HCT116 (cell line): ENCODE measurements around the gene DPH1. TPM values are rescaled to one million over a fixed set of nuclear protein-coding genes. Genes with fewer than 3 reads are reported as not detected.

Source experiments
- ATAC-seq: fragments of 200-7000 bp; cut with Tn5 transposase; 2 replicates; pipeline ENCODE4 v1.9.1; 2020; ENCODE audit warnings: mild to moderate bottlenecking, moderate library complexity
- BruUV-seq: library from RNA; stranded (reverse); fragments of 400-500 nt; replicated peaks from 2 replicates; lab custom pipeline; 2021; lab: Mats Ljungman, UMichigan
- CTCF ChIA-PET: fragments of 300-600 bp; sonication (Branson Sonifier 250); formaldehyde crosslinking; loops from one replicate; lab custom pipeline; 2021; ENCODE audit warnings: antibody characterized with exemption; lab: Charles Lee
- POLR2A ChIA-PET: fragments of 300-600, 350-600 bp; sonication (Branson Sonifier 250); formaldehyde crosslinking; loops from one replicate; lab custom pipeline; 2021; ENCODE audit warnings: antibody characterized with exemption; lab: Charles Lee
- RAD21 ChIA-PET, 2 experiments: fragments of 300-600 bp; sonication (Branson Sonifier 250); formaldehyde crosslinking; loops; one replicate each; lab custom pipeline; 2023; ENCODE audit warnings: low total read pairs in 2 of 2; ENCODE audit not compliant: uncharacterized antibody in 2 of 2, unreplicated experiment in 2 of 2, low non-redundant PET in 1 of 2; lab: Charles Lee
- DNase-seq: peaks from one replicate; pipeline ENCODE4 v3.0.0-alpha.2; 2010; ENCODE audit warnings: low read depth, low spot score
- H2AFZ ChIP-seq: fragments of 200-600 bp; shearing (Covaris generic), sonication (generic); 2 replicates; pipeline ENCODE4 v1.6.1; 2017; ENCODE audit warnings: low read depth, mixed run types, mixed read lengths, antibody characterized with exemption, low read length; ENCODE audit not compliant: poor library complexity, severe bottlenecking
- H3K27ac ChIP-seq: 2 replicates; pipeline ENCODE4 v1.5.1; 2012; ENCODE audit warnings: low read depth, low read length
- H3K27me3 ChIP-seq: fragments of 200-600 bp; sonication (generic); 2 replicates; pipeline ENCODE4 v1.6.1; 2016; ENCODE audit warnings: mixed run types, low read length, mixed read lengths; ENCODE audit not compliant: insufficient read depth
- H3K36me3 ChIP-seq, 2 experiments: fragments of 200-500 bp in 1 of 2; fragments of 200-600 bp in 1 of 2; sonication (Bioruptor generic) in 1 of 2; sonication (generic) in 1 of 2; 2 replicates each; pipeline versions ENCODE4 v1.5.1 to v1.6.1; 2014 to 2016; ENCODE audit warnings: low read length in 2 of 2, inconsistent platforms in 1 of 2, mixed read lengths in 1 of 2, mixed run types in 1 of 2; ENCODE audit not compliant: insufficient read depth in 2 of 2, control insufficient read depth in 1 of 2
- H3K4me1 ChIP-seq, 2 experiments: fragments of 200-600 bp in 1 of 2; sonication (generic) in 1 of 2; 2 replicates each; pipeline versions ENCODE4 v1.5.1 to v1.6.1; 2012 to 2017; ENCODE audit warnings: low read length in 2 of 2, inconsistent platforms in 1 of 2, mild to moderate bottlenecking in 1 of 2, mixed read lengths in 1 of 2, mixed run types in 1 of 2, moderate library complexity in 1 of 2; ENCODE audit not compliant: insufficient read depth in 2 of 2, control insufficient read depth in 1 of 2
- H3K4me2 ChIP-seq: fragments of 200-600 bp; sonication (generic); 2 replicates; pipeline ENCODE4 v1.6.1; 2017; ENCODE audit warnings: mixed run types, low read length, mixed read lengths
- H3K4me3 ChIP-seq, 2 experiments: fragments of 200-600 bp in 1 of 2; sonication (generic) in 1 of 2; replicated peaks in 1 of 2; 2 replicates each; pipeline ENCODE4 v1.5.1; 2011 to 2016; ENCODE audit warnings: low read length in 2 of 2, control low read depth in 1 of 2, low read depth in 1 of 2, mild to moderate bottlenecking in 1 of 2, mixed read lengths in 1 of 2, mixed run types in 1 of 2
- H3K79me2 ChIP-seq: fragments of 200-600 bp; sonication (generic); 2 replicates; pipeline ENCODE4 v1.6.1; 2017; ENCODE audit warnings: mild to moderate bottlenecking, mixed run types, low read length, moderate library complexity, mixed read lengths; ENCODE audit not compliant: insufficient read depth
- H3K9ac ChIP-seq: fragments of 200-600 bp; sonication (generic); 2 replicates; pipeline ENCODE4 v1.6.1; 2016; ENCODE audit warnings: low read length, mixed read lengths
- H3K9me2 ChIP-seq: fragments of 200-600 bp; sonication (generic), shearing (Covaris generic); 2 replicates; pipeline ENCODE4 v1.6.1; 2017; ENCODE audit warnings: mixed run types, mild to moderate bottlenecking, moderate library complexity; ENCODE audit not compliant: insufficient read depth
- H3K9me3 ChIP-seq, 2 experiments: fragments of 200-500 bp in 1 of 2; fragments of 200-600 bp in 1 of 2; sonication (Bioruptor generic) in 1 of 2; sonication (generic) in 1 of 2; 2 replicates each; pipeline ENCODE4 v1.6.1; 2014 to 2017; ENCODE audit warnings: low read length in 2 of 2, mixed read lengths in 2 of 2, inconsistent platforms in 1 of 2, low read depth in 1 of 2, mild to moderate bottlenecking in 1 of 2, mixed run types in 1 of 2, moderate library complexity in 1 of 2; ENCODE audit not compliant: control insufficient read depth in 1 of 2, insufficient read depth in 1 of 2
- H4K20me1 ChIP-seq: fragments of 200-600 bp; sonication (generic), shearing (Covaris generic); 2 replicates; pipeline ENCODE4 v1.6.1; 2017; ENCODE audit warnings: mixed run types, mild to moderate bottlenecking, moderate library complexity; ENCODE audit not compliant: insufficient read depth
- CBX3 ChIP-seq: IDR thresholded peaks from 2 replicates; pipeline ENCODE4 v1.6.1; 2012; ENCODE audit warnings: low read depth
- CEBPB ChIP-seq: IDR thresholded peaks from 2 replicates; pipeline ENCODE4 v1.6.1; 2012; ENCODE audit warnings: low read depth
- EGR1 ChIP-seq: IDR thresholded peaks from 2 replicates; pipeline ENCODE4 v1.6.1; 2012; ENCODE audit warnings: low read depth
- EZH2 ChIP-seq: fragments of 200-600 bp; sonication (generic); IDR thresholded peaks from 2 replicates; pipeline ENCODE4 v1.6.1; 2017; ENCODE audit warnings: antibody characterized with exemption, mixed run types
- EZH2phosphoT487 ChIP-seq: fragments of 200-600 bp; IDR thresholded peaks from 2 replicates; pipeline ENCODE4 v1.6.1; 2018; ENCODE audit warnings: antibody characterized with exemption, borderline replicate concordance
- JUND ChIP-seq: IDR thresholded peaks from 2 replicates; pipeline ENCODE4 v1.6.1; 2012
- RAD21 ChIP-seq: IDR thresholded peaks from 2 replicates; pipeline ENCODE4 v1.6.1; 2012; ENCODE audit warnings: low read depth, mild to moderate bottlenecking
- SIN3A ChIP-seq: IDR thresholded peaks from 2 replicates; pipeline ENCODE4 v1.6.1; 2012; ENCODE audit warnings: low read depth
- TCF7L2 ChIP-seq: IDR thresholded peaks from 2 replicates; pipeline ENCODE4 v1.7.0; 2011; ENCODE audit warnings: borderline replicate concordance, inconsistent platforms; ENCODE audit not compliant: insufficient read depth, insufficient read length; ENCODE audit errors: extremely low read depth
- YY1 ChIP-seq: IDR thresholded peaks from 2 replicates; pipeline ENCODE4 v1.6.1; 2011; ENCODE audit warnings: low read length, low read depth, moderate library complexity, mild to moderate bottlenecking; ENCODE audit not compliant: insufficient replicate concordance; ENCODE audit errors: extremely low read depth
- ZFX ChIP-seq: fragments of 450-650 bp; IDR thresholded peaks from 2 replicates; pipeline ENCODE4 v1.6.1; 2017
- intact Hi-C: fragments of 100-400 bp; cut with micrococcal nuclease; formaldehyde crosslinking; loops from 2 replicates; pipeline ENCODE4 v1.10.0; 2022
- total RNA-seq: library from RNA; stranded (reverse); gene quantifications from one replicate; pipeline ENCODE4 v1.2.1, GENCODE V29; 2021; ENCODE audit not compliant: unreplicated experiment
- TF ChIP-seq, protein P1 (sequence below): IDR thresholded peaks from 2 replicates; pipeline ENCODE4 v1.6.1; 2012; ENCODE audit warnings: low read depth
- TF ChIP-seq, protein P2 (sequence below), 3 experiments: fragments of 200-600 bp in 1 of 3; sonication (generic) in 1 of 3; IDR thresholded peaks in 2 of 3; conservative IDR thresholded peaks in 1 of 3; 2 replicates each; pipeline ENCODE4 v1.5.1; 2012 to 2017; ENCODE audit warnings: low read depth in 2 of 3, low read length in 2 of 3, antibody characterized with exemption in 1 of 3, borderline replicate concordance in 1 of 3, control low read depth in 1 of 3, mild to moderate bottlenecking in 1 of 3, mixed read lengths in 1 of 3, mixed run types in 1 of 3, moderate library complexity in 1 of 3; ENCODE audit not compliant: insufficient read depth in 1 of 3
- TF ChIP-seq, protein P3 (sequence below): IDR thresholded peaks from 2 replicates; pipeline ENCODE4 v1.6.1; 2011; ENCODE audit warnings: mild to moderate bottlenecking, low read length, moderate library complexity; ENCODE audit not compliant: insufficient replicate concordance; ENCODE audit errors: extremely low read depth

Gene DPH1
- total RNA-seq, 1 experiment from 2014 or later = 47.2 TPM

DNA sequence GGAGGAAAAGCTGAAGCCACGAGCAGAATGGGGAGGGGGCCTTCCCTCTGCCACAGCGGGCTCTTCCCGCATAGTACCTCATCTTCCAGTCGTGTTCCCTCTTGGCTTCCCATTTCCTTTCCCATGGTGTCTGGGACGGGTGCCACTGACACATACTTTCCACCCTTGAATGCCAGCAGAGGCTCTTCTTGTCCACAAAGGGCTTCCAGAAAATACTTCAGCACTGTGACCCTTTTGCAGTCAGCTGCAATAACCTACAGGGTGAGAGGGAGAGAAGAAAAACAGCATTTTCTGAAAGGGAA is 55.6 kb downstream of the DPH1 start (continued):
- TF ChIP-seq, protein P1, sequence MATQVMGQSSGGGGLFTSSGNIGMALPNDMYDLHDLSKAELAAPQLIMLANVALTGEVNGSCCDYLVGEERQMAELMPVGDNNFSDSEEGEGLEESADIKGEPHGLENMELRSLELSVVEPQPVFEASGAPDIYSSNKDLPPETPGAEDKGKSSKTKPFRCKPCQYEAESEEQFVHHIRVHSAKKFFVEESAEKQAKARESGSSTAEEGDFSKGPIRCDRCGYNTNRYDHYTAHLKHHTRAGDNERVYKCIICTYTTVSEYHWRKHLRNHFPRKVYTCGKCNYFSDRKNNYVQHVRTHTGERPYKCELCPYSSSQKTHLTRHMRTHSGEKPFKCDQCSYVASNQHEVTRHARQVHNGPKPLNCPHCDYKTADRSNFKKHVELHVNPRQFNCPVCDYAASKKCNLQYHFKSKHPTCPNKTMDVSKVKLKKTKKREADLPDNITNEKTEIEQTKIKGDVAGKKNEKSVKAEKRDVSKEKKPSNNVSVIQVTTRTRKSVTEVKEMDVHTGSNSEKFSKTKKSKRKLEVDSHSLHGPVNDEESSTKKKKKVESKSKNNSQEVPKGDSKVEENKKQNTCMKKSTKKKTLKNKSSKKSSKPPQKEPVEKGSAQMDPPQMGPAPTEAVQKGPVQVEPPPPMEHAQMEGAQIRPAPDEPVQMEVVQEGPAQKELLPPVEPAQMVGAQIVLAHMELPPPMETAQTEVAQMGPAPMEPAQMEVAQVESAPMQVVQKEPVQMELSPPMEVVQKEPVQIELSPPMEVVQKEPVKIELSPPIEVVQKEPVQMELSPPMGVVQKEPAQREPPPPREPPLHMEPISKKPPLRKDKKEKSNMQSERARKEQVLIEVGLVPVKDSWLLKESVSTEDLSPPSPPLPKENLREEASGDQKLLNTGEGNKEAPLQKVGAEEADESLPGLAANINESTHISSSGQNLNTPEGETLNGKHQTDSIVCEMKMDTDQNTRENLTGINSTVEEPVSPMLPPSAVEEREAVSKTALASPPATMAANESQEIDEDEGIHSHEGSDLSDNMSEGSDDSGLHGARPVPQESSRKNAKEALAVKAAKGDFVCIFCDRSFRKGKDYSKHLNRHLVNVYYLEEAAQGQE = no peak
- TF ChIP-seq SIN3A (no peak), CBX3 (no peak), EGR1 (no peak), EZH2phosphoT487 (no peak)
- TF ChIP-seq, all 23 proteins: peak for 0

DNA sequence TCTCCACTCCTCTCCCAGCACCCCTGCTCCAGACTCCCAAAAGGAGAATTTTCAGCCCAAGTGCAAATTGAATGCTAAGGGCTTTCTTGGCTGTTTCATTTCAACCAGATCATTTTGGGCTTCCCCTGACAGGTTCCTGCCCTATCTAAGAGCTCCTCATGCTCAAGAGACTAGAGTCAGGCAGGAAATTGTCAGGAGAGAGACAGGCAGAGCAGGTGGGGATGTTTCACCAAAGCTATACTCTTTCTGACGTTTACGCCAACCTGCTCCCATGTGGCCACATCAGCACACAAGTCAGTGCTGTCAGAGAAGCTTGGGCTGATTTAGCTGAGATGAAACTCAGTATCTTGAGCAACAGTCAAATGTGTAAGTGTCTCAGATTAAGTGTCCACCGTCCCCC is 56.4 kb downstream of the DPH1 start:
- intact Hi-C loops = no loop called here
- Histone ChIP-seq H3K4me1 (peaks cover 6 to 21% of the 10 kb centered on the region in 2 experiments; a peak in 3 of 4 replicates), H3K4me2 (no peak overlapping the region), H3K27ac (no peak overlapping the region), H3K9ac (no peak overlapping the region), H2AFZ (no peak overlapping the region), H4K20me1 (no peaks in the 10 kb centered on the region), H3K9me3 (no peaks in the 10 kb centered on the region), H3K27me3 (no peaks in the 10 kb centered on the region), H3K9me2 (no peaks in the 10 kb centered on the region), H3K4me3 (no peak overlapping the region), H3K36me3 (no peaks in the 10 kb centered on the region), H3K79me2 (no peaks in the 10 kb centered on the region)
- CTCF ChIA-PET = no interaction called here
- DNase-seq = no peak
- no peak for ATAC-seq
- RAD21 ChIA-PET = no interaction called here
- POLR2A ChIA-PET = no interaction called here
- BruUV-seq = no TSS peak
- no peak for TF ChIP-seq TCF7L2
- TF ChIP-seq RAD21 = no peak
- TF ChIP-seq, protein P2, sequence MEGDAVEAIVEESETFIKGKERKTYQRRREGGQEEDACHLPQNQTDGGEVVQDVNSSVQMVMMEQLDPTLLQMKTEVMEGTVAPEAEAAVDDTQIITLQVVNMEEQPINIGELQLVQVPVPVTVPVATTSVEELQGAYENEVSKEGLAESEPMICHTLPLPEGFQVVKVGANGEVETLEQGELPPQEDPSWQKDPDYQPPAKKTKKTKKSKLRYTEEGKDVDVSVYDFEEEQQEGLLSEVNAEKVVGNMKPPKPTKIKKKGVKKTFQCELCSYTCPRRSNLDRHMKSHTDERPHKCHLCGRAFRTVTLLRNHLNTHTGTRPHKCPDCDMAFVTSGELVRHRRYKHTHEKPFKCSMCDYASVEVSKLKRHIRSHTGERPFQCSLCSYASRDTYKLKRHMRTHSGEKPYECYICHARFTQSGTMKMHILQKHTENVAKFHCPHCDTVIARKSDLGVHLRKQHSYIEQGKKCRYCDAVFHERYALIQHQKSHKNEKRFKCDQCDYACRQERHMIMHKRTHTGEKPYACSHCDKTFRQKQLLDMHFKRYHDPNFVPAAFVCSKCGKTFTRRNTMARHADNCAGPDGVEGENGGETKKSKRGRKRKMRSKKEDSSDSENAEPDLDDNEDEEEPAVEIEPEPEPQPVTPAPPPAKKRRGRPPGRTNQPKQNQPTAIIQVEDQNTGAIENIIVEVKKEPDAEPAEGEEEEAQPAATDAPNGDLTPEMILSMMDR (IDR thresholded peaks at IDR 0.05 in 2 of 3, conservative IDR thresholded peaks at IDR 0.05 in 1 of 3; ENCODE audit: borderline replicate concordance in 1 of 3, insufficient read depth in 1 of 3, low read depth in 2 of 3, low read length in 2 of 3) = no peak
- TF ChIP-seq CBX3 = no peak
- TF ChIP-seq, protein P3, sequence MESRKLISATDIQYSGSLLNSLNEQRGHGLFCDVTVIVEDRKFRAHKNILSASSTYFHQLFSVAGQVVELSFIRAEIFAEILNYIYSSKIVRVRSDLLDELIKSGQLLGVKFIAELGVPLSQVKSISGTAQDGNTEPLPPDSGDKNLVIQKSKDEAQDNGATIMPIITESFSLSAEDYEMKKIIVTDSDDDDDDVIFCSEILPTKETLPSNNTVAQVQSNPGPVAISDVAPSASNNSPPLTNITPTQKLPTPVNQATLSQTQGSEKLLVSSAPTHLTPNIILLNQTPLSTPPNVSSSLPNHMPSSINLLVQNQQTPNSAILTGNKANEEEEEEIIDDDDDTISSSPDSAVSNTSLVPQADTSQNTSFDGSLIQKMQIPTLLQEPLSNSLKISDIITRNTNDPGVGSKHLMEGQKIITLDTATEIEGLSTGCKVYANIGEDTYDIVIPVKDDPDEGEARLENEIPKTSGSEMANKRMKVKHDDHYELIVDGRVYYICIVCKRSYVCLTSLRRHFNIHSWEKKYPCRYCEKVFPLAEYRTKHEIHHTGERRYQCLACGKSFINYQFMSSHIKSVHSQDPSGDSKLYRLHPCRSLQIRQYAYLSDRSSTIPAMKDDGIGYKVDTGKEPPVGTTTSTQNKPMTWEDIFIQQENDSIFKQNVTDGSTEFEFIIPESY = no peak
- no peak for TF ChIP-seq JUND
- no peak for TF ChIP-seq EGR1
- TF ChIP-seq EZH2 = no peak
- no peak for TF ChIP-seq CEBPB
- TF ChIP-seq, protein P1 = no peak
- TF ChIP-seq YY1 = no peak
- no peak for TF ChIP-seq ZFX
